Ishikawa (cell line): ENCODE measurements around the gene ATP13A3.

Experiments
- CEBPB ChIP-seq: IDR thresholded peaks from 2 replicates; pipeline ENCODE4 v1.6.1; 2012
- EGR1 ChIP-seq: IDR thresholded peaks from 2 replicates; pipeline ENCODE4 v1.6.1; 2012
- TAF1 ChIP-seq: IDR thresholded peaks from 2 replicates; pipeline ENCODE4 v1.6.1; 2012; ENCODE audit warnings: low read depth, mild to moderate bottlenecking
- TF ChIP-seq, protein P1 (sequence below): IDR thresholded peaks from 2 replicates; pipeline ENCODE4 v1.6.1; 2012
- TF ChIP-seq, protein P2 (sequence below): IDR thresholded peaks from 2 replicates; pipeline ENCODE4 v1.6.1; 2012

DNA sequence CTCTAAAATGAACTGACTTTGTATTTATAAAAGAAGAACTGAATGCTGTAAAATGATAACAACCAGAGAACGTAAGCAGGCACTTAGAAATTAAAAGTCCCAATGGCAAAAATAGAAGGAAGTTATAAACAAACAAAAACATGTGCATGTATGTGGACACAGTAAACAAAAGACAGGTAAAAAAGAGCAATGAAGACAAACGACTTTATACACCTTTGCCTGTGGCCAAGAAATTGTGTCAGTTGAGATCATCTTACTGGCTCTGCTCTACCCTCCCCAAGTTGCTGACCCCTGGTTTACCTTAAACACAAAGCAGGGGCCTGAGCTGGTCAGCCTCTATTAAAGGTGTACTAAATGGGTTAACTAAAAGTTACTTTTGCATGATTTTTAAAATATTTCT, 46.0 kb downstream of the ATP13A3 start:
- no peak for TF ChIP-seq EGR1
- TF ChIP-seq, protein P1, sequence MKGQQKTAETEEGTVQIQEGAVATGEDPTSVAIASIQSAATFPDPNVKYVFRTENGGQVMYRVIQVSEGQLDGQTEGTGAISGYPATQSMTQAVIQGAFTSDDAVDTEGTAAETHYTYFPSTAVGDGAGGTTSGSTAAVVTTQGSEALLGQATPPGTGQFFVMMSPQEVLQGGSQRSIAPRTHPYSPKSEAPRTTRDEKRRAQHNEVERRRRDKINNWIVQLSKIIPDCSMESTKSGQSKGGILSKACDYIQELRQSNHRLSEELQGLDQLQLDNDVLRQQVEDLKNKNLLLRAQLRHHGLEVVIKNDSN, result no peak
- no peak for TF ChIP-seq CEBPB
- TF ChIP-seq, protein P2, sequence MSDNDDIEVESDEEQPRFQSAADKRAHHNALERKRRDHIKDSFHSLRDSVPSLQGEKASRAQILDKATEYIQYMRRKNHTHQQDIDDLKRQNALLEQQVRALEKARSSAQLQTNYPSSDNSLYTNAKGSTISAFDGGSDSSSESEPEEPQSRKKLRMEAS, result no peak
- no peak for TF ChIP-seq TAF1
